HepG2 (cell line): ENCODE measurements around the gene NAGS.

Experiments
- ELF1 ChIP-seq: sonication (generic); formaldehyde crosslinking; IDR thresholded peaks from 2 replicates; pipeline ENCODE4 v1.4.0; 2020; ENCODE audit warnings: missing genetic modification reagents
- KDM1A ChIP-seq: IDR thresholded peaks from 2 replicates; pipeline ENCODE4 v1.6.1; 2016; ENCODE audit warnings: missing compliant biosample characterization
- SMC3 ChIP-seq: IDR thresholded peaks from 2 replicates; pipeline ENCODE4 v1.6.1; 2011; ENCODE audit warnings: low read length, improper control_type of control experiment
- TF ChIP-seq, protein P1 (sequence below): sonication (generic); formaldehyde crosslinking; IDR thresholded peaks from 2 replicates; pipeline ENCODE4 v1.5.0; 2020; ENCODE audit warnings: mild to moderate bottlenecking, missing genetic modification reagents, moderate library complexity
- TF ChIP-seq, protein P2 (sequence below): sonication (generic); formaldehyde crosslinking; conservative IDR thresholded peaks from 2 replicates; pipeline ENCODE4 v1.4.0; 2020; ENCODE audit warnings: missing genetic modification reagents
- TF ChIP-seq, protein P3 (sequence below), 2 experiments: sonication (generic) in 1 of 2; formaldehyde crosslinking in 1 of 2; IDR thresholded peaks; 2 replicates each; pipeline versions ENCODE4 v1.5.1 to v1.6.1; 2011 to 2020; ENCODE audit warnings: borderline replicate concordance in 1 of 2, low read depth in 1 of 2, low read length in 1 of 2, mild to moderate bottlenecking in 1 of 2, missing genetic modification reagents in 1 of 2, moderate library complexity in 1 of 2
- TF ChIP-seq, protein P4 (sequence below): sonication (generic); formaldehyde crosslinking; IDR thresholded peaks from 2 replicates; pipeline ENCODE4 v1.4.0; 2020; ENCODE audit warnings: missing genetic modification reagents
- TF ChIP-seq, protein P5 (sequence below): sonication (generic); formaldehyde crosslinking; IDR thresholded peaks from 2 replicates; pipeline ENCODE4 v1.4.0; 2020; ENCODE audit warnings: mild to moderate bottlenecking, missing genetic modification reagents, borderline replicate concordance
- TF ChIP-seq, protein P6 (sequence below): sonication (generic); formaldehyde crosslinking; IDR thresholded peaks from 2 replicates; pipeline ENCODE4 v1.4.0; 2020; ENCODE audit warnings: missing genetic modification reagents
- TF ChIP-seq, protein P7 (sequence below): sonication (generic); formaldehyde crosslinking; IDR thresholded peaks from 2 replicates; pipeline ENCODE4 v1.4.0; 2020; ENCODE audit warnings: mild to moderate bottlenecking, missing genetic modification reagents, borderline replicate concordance

DNA sequence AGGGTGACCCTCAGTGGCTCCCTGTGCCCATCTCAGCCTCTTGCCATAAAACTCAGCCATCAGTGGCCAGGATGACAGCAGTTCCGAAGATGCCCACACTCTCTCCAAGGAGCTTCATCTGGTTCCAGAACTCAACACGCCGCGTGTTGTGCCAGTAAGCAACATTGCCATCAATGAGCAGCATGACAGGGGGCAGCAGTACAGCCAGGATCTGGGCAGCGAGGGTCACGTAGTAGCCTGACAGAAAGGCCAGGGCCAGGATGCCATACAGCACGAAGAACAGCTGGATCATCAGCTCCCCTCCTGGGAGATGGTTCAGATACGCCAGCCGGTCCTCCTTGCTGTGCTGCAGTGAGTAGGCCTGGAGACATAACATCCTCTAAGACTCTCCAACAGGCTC lies 7.5 kb downstream of the NAGS start:
- TF ChIP-seq ELF1 (CRISPR knock-in tag) (no peak), SMC3 (no peak), KDM1A (CRISPR knock-in tag) (no peak)
- TF ChIP-seq, protein P1, sequence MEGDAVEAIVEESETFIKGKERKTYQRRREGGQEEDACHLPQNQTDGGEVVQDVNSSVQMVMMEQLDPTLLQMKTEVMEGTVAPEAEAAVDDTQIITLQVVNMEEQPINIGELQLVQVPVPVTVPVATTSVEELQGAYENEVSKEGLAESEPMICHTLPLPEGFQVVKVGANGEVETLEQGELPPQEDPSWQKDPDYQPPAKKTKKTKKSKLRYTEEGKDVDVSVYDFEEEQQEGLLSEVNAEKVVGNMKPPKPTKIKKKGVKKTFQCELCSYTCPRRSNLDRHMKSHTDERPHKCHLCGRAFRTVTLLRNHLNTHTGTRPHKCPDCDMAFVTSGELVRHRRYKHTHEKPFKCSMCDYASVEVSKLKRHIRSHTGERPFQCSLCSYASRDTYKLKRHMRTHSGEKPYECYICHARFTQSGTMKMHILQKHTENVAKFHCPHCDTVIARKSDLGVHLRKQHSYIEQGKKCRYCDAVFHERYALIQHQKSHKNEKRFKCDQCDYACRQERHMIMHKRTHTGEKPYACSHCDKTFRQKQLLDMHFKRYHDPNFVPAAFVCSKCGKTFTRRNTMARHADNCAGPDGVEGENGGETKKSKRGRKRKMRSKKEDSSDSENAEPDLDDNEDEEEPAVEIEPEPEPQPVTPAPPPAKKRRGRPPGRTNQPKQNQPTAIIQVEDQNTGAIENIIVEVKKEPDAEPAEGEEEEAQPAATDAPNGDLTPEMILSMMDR (CRISPR knock-in tag): no peak
- TF ChIP-seq, protein P2, sequence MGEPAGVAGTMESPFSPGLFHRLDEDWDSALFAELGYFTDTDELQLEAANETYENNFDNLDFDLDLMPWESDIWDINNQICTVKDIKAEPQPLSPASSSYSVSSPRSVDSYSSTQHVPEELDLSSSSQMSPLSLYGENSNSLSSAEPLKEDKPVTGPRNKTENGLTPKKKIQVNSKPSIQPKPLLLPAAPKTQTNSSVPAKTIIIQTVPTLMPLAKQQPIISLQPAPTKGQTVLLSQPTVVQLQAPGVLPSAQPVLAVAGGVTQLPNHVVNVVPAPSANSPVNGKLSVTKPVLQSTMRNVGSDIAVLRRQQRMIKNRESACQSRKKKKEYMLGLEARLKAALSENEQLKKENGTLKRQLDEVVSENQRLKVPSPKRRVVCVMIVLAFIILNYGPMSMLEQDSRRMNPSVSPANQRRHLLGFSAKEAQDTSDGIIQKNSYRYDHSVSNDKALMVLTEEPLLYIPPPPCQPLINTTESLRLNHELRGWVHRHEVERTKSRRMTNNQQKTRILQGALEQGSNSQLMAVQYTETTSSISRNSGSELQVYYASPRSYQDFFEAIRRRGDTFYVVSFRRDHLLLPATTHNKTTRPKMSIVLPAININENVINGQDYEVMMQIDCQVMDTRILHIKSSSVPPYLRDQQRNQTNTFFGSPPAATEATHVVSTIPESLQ (CRISPR knock-in tag): no peak
- TF ChIP-seq, protein P3, sequence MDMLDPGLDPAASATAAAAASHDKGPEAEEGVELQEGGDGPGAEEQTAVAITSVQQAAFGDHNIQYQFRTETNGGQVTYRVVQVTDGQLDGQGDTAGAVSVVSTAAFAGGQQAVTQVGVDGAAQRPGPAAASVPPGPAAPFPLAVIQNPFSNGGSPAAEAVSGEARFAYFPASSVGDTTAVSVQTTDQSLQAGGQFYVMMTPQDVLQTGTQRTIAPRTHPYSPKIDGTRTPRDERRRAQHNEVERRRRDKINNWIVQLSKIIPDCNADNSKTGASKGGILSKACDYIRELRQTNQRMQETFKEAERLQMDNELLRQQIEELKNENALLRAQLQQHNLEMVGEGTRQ (IDR thresholded peaks at IDR 0.05; ENCODE audit: low read depth, low read length): no peak
- TF ChIP-seq, protein P3 (CRISPR knock-in tag; IDR thresholded peaks at IDR 0.05; ENCODE audit: borderline replicate concordance): no peak
- TF ChIP-seq, protein P4, sequence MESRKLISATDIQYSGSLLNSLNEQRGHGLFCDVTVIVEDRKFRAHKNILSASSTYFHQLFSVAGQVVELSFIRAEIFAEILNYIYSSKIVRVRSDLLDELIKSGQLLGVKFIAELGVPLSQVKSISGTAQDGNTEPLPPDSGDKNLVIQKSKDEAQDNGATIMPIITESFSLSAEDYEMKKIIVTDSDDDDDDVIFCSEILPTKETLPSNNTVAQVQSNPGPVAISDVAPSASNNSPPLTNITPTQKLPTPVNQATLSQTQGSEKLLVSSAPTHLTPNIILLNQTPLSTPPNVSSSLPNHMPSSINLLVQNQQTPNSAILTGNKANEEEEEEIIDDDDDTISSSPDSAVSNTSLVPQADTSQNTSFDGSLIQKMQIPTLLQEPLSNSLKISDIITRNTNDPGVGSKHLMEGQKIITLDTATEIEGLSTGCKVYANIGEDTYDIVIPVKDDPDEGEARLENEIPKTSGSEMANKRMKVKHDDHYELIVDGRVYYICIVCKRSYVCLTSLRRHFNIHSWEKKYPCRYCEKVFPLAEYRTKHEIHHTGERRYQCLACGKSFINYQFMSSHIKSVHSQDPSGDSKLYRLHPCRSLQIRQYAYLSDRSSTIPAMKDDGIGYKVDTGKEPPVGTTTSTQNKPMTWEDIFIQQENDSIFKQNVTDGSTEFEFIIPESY (CRISPR knock-in tag): no peak
- TF ChIP-seq, protein P5, sequence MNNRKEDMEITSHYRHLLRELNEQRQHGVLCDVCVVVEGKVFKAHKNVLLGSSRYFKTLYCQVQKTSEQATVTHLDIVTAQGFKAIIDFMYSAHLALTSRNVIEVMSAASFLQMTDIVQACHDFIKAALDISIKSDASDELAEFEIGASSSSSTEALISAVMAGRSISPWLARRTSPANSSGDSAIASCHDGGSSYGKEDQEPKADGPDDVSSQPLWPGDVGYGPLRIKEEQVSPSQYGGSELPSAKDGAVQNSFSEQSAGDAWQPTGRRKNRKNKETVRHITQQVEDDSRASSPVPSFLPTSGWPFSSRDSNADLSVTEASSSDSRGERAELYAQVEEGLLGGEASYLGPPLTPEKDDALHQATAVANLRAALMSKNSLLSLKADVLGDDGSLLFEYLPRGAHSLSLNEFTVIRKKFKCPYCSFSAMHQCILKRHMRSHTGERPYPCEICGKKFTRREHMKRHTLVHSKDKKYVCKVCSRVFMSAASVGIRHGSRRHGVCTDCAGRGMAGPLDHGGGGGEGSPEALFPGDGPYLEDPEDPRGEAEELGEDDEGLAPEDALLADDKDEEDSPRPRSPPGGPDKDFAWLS: no peak
- TF ChIP-seq, protein P6, sequence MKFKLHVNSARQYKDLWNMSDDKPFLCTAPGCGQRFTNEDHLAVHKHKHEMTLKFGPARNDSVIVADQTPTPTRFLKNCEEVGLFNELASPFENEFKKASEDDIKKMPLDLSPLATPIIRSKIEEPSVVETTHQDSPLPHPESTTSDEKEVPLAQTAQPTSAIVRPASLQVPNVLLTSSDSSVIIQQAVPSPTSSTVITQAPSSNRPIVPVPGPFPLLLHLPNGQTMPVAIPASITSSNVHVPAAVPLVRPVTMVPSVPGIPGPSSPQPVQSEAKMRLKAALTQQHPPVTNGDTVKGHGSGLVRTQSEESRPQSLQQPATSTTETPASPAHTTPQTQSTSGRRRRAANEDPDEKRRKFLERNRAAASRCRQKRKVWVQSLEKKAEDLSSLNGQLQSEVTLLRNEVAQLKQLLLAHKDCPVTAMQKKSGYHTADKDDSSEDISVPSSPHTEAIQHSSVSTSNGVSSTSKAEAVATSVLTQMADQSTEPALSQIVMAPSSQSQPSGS (CRISPR knock-in tag): no peak
- TF ChIP-seq, protein P7, sequence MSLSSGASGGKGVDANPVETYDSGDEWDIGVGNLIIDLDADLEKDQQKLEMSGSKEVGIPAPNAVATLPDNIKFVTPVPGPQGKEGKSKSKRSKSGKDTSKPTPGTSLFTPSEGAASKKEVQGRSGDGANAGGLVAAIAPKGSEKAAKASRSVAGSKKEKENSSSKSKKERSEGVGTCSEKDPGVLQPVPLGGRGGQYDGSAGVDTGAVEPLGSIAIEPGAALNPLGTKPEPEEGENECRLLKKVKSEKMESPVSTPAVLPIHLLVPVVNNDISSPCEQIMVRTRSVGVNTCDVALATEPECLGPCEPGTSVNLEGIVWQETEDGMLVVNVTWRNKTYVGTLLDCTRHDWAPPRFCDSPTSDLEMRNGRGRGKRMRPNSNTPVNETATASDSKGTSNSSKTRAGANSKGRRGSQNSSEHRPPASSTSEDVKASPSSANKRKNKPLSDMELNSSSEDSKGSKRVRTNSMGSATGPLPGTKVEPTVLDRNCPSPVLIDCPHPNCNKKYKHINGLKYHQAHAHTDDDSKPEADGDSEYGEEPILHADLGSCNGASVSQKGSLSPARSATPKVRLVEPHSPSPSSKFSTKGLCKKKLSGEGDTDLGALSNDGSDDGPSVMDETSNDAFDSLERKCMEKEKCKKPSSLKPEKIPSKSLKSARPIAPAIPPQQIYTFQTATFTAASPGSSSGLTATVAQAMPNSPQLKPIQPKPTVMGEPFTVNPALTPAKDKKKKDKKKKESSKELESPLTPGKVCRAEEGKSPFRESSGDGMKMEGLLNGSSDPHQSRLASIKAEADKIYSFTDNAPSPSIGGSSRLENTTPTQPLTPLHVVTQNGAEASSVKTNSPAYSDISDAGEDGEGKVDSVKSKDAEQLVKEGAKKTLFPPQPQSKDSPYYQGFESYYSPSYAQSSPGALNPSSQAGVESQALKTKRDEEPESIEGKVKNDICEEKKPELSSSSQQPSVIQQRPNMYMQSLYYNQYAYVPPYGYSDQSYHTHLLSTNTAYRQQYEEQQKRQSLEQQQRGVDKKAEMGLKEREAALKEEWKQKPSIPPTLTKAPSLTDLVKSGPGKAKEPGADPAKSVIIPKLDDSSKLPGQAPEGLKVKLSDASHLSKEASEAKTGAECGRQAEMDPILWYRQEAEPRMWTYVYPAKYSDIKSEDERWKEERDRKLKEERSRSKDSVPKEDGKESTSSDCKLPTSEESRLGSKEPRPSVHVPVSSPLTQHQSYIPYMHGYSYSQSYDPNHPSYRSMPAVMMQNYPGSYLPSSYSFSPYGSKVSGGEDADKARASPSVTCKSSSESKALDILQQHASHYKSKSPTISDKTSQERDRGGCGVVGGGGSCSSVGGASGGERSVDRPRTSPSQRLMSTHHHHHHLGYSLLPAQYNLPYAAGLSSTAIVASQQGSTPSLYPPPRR (CRISPR knock-in tag): no peak
